ENCODE results near the gene TSPAN8. TPM values are rescaled to one million over a fixed set of nuclear protein-coding genes. Genes with fewer than 3 reads are reported as not detected.

The TSPAN8 gene
- total and polyA plus RNA-seq, 4 donors, result 5.0 to 18.6 (median 9.4) TPM

DNA sequence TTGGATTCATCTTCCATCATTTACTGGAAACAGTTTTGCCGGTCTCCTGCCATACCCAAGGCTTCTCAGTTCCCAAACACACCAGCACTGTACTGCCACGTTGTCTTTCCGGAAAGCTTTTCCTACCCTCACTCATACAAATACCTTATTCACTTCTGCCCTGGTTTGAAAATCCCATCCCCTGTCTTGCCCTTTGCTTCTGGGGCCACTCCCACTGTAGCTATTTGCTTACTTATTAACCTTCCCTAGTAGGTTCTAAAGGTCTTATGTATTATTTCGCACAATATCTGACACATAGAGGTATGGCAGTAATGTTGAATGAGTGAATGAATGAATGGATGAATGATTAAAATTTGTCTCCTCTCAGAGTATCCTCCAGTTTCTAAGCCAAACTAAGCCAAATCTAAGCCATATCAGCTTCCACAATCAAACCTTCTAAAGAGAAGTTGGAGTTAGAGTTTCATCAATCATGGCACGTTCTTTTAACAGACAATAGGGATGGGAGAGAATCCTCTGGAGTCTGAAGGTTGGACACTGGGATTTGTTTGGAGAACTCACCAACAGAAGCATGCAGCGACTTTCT, 18.6 kb downstream of the TSPAN8 start:
- TF ChIP-seq, protein P1, sequence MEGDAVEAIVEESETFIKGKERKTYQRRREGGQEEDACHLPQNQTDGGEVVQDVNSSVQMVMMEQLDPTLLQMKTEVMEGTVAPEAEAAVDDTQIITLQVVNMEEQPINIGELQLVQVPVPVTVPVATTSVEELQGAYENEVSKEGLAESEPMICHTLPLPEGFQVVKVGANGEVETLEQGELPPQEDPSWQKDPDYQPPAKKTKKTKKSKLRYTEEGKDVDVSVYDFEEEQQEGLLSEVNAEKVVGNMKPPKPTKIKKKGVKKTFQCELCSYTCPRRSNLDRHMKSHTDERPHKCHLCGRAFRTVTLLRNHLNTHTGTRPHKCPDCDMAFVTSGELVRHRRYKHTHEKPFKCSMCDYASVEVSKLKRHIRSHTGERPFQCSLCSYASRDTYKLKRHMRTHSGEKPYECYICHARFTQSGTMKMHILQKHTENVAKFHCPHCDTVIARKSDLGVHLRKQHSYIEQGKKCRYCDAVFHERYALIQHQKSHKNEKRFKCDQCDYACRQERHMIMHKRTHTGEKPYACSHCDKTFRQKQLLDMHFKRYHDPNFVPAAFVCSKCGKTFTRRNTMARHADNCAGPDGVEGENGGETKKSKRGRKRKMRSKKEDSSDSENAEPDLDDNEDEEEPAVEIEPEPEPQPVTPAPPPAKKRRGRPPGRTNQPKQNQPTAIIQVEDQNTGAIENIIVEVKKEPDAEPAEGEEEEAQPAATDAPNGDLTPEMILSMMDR (IDR thresholded peaks at IDR 0.05; ENCODE audit: control extremely low read depth, extremely low read depth), result no peak
- Histone ChIP-seq H3K27ac (ENCODE audit: low read depth in 1 of 2, low read length in 1 of 2) (no peak overlapping the region), H3K27me3 (ENCODE audit: control insufficient read depth in 3 of 3, insufficient read depth in 3 of 3, low read length in 2 of 3) (no peaks in the 10 kb centered on the region), H3K9ac (ENCODE audit: insufficient read depth in 1 of 2, low read length in 2 of 2) (no peak overlapping the region), H3K36me3 (ENCODE audit: control insufficient read depth in 4 of 4, insufficient read depth in 4 of 4, low read length in 4 of 4) (no peaks in the 10 kb centered on the region), H3K9me3 (ENCODE audit: control insufficient read depth in 4 of 4, insufficient read depth in 3 of 4, low read length in 3 of 4) (no peaks in the 10 kb centered on the region), H3K4me3 (no peak overlapping the region), H3K4me1 (ENCODE audit: control insufficient read depth in 5 of 5, insufficient read depth in 5 of 5, low read length in 5 of 5) (peaks cover 0 to 19% (median 2%) of the 10 kb centered on the region in 5 donors)
- 83 to 84% methylated on average over 6 of the region's 6 CpGs for WGBS, 2 donors
- DNase-seq (no peak), ATAC-seq (ENCODE audit: insufficient read depth, low FRiP score) (no peak)

DNA sequence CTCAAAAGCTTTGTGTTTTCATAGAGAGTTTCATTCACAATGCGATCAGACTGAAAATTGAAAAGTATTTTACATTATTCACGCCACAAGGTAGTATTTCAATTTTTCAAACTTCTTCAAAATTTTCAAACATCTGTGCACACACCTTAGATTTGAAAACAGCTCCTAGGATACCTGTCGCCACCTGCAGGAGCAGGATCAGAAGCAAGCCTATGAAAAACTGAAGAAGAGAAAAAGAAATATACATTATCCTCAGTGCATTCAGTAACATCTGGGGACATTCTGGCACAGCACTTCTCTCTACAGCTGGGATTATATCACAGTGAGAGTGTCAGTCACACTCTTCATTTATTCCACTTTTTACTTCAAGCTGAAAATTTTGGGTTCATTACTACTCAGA, 19.8 kb downstream of the TSPAN8 start:
- H3K4me1 ChIP-seq (ENCODE audit: control insufficient read depth in 5 of 5, insufficient read depth in 5 of 5, low read length in 5 of 5), result peaks cover 0 to 21% (median 2%) of the 10 kb centered on the region in 5 donors
- DNase-seq (no peak), ATAC-seq (ENCODE audit: insufficient read depth, low FRiP score) (no peak)
- H3K27me3 ChIP-seq (ENCODE audit: control insufficient read depth in 3 of 3, insufficient read depth in 3 of 3, low read length in 2 of 3), result no peaks in the 10 kb centered on the region
- no peak overlapping the region for H3K9ac ChIP-seq (ENCODE audit: insufficient read depth in 1 of 2, low read length in 2 of 2)
- WGBS, 2 donors, result 71 to 74% methylated on average over 3 of the region's 3 CpGs
- H3K4me3 ChIP-seq, result no peak overlapping the region
- H3K36me3 ChIP-seq (ENCODE audit: control insufficient read depth in 4 of 4, insufficient read depth in 4 of 4, low read length in 4 of 4), result no peaks in the 10 kb centered on the region
- H3K9me3 ChIP-seq (ENCODE audit: control insufficient read depth in 4 of 4, insufficient read depth in 3 of 4, low read length in 3 of 4), result no peaks in the 10 kb centered on the region
- no peak overlapping the region for H3K27ac ChIP-seq (ENCODE audit: low read depth in 1 of 2, low read length in 1 of 2)
- TF ChIP-seq, protein P1 (IDR thresholded peaks at IDR 0.05; ENCODE audit: control extremely low read depth, extremely low read depth), result no peak

DNA sequence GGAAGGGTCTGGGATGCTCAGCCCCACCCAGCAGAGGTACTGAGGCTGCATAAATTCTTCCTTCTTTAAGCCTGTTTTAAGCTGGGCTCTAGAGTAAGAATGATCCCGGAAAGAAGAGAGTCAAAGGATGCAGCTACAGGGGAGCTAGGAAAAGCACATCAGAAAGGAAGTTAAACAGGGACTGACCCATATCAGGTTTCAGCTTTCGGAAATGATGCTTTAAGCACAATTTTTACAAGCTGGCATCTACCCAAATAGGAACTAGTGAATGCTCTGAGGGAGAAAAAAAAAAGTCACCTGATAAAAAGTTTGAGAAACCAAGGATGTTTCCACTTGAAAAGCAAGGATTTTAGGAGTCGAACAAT, 22.0 kb downstream of the TSPAN8 start:
- WGBS, 2 donors, result 54 to 60% methylated on average over 3 of the region's 3 CpGs
- H3K27ac ChIP-seq (ENCODE audit: low read depth in 1 of 2, low read length in 1 of 2), result no peak overlapping the region
- ATAC-seq (ENCODE audit: insufficient read depth, low FRiP score) (no peak), DNase-seq (peak in 2 of 3 donors; percentile 48 to 57)
- H3K9ac ChIP-seq (ENCODE audit: insufficient read depth in 1 of 2, low read length in 2 of 2), result no peak overlapping the region
- H3K9me3 ChIP-seq (ENCODE audit: control insufficient read depth in 4 of 4, insufficient read depth in 3 of 4, low read length in 3 of 4), result no peaks in the 10 kb centered on the region
- peaks cover 0 to 7% (median 0%) of the 10 kb centered on the region in 5 donors for H3K4me1 ChIP-seq (ENCODE audit: control insufficient read depth in 5 of 5, insufficient read depth in 5 of 5, low read length in 5 of 5)
- TF ChIP-seq, protein P1 (IDR thresholded peaks at IDR 0.05; ENCODE audit: control extremely low read depth, extremely low read depth), result no peak
- H3K27me3 ChIP-seq (ENCODE audit: control insufficient read depth in 3 of 3, insufficient read depth in 3 of 3, low read length in 2 of 3), result no peaks in the 10 kb centered on the region
- no peaks in the 10 kb centered on the region for H3K36me3 ChIP-seq (ENCODE audit: control insufficient read depth in 4 of 4, insufficient read depth in 4 of 4, low read length in 4 of 4)
- H3K4me3 ChIP-seq, result no peak overlapping the region

All from lung (tissue), 12 donors.